Psoas muscle (tissue), 8 donors: Measurements from ENCODE around the gene IMPDH1. TPM values are rescaled to one million over a fixed set of nuclear protein-coding genes. Genes with fewer than 3 reads are reported as not detected.

Experiments used
- ATAC-seq, 4 donors: fragments of 200-7000 bp; cut with Tn5 transposase; one replicate each; pipeline ENCODE4 v1.9.1; 2020; ENCODE audit warnings: moderate library complexity in 3 of 4, mild to moderate bottlenecking in 2 of 4
- DNase-seq, 2 donors: peaks; one replicate each; pipeline ENCODE4 v3.0.0-alpha.2; 2020
- H3K27ac ChIP-seq: fragments of 200-600 bp; one replicate; pipeline ENCODE4 v1.8.0; 2022
- H3K27me3 ChIP-seq, 3 donors: fragments of 200-600 bp in 1 of 3; one replicate each; pipeline versions ENCODE4 v1.6.1 to v1.8.0; 2013 to 2022; ENCODE audit warnings: low read length in 2 of 3, mild to moderate bottlenecking in 2 of 3, moderate library complexity in 1 of 3; ENCODE audit not compliant: insufficient read depth in 3 of 3
- H3K36me3 ChIP-seq, 2 donors: fragments of 200-600 bp in 1 of 2; one replicate each; pipeline versions ENCODE4 v1.6.1 to v1.8.0; 2013 to 2022; ENCODE audit warnings: low read depth in 1 of 2, mild to moderate bottlenecking in 1 of 2, moderate library complexity in 1 of 2; ENCODE audit not compliant: insufficient read depth in 1 of 2
- H3K4me1 ChIP-seq: fragments of 200-600 bp; one replicate; pipeline ENCODE4 v1.8.0; 2022
- H3K4me3 ChIP-seq: fragments of 200-600 bp; one replicate; pipeline ENCODE4 v1.8.0; 2022; ENCODE audit warnings: mild to moderate bottlenecking
- H3K9me3 ChIP-seq: fragments of 200-600 bp; one replicate; pipeline ENCODE4 v1.8.0; 2022
- WGBS, 3 donors: extraction: QIAGEN DNeasy Blood & Tissue Kit; methylation state at CpG; one replicate each; pipeline versions ENCODE4 v1.1.6 to v1.1.7; 2013; 5-methylcytosine and 5-hydroxymethylcytosine counted together
- intact Hi-C, 2 donors: fragments of 100-400 bp; cut with DNase I; formaldehyde crosslinking; loops; one replicate each; pipeline versions ENCODE4 v1.11.0 to v1.14.2; 2022
- polyA plus RNA-seq, 3 donors: library from polyadenylated mRNA; stranded (reverse); fragments of 200-250 nt; gene quantifications; one replicate each; pipeline ENCODE4 v1.2.3, GENCODE V29; 2013
- total RNA-seq, 4 donors: library from RNA; stranded (reverse); fragmentation: NEBNext Ultra II Directional in 2 of 4; extraction: Animal tissue kit (Norgen Biotek cat#: 25700) in 2 of 4; gene quantifications; one replicate each; pipeline versions ENCODE4 v1.2.1 to v1.2.4, GENCODE V29; 2021 to 2023
- TF ChIP-seq, protein P1 (sequence below): fragments of 200-600 bp; IDR thresholded peaks from one replicate; pipeline ENCODE4 v1.8.0; 2022; ENCODE audit warnings: antibody characterized with exemption
- donor health status: healthy with polysubstance abuse.
- donor health status: DM: no; HTN: no; CAD: no; lungs with moderate emphysema.
- donor health status: Bipolar disorder and iron deficiency.
- donor health status: healthy.
- donor health status: DM: yes; HTN: yes; CAD: no.
- donor health status: DM: no; HTN: no; CAD: no.
- donor health status: DM: no; HTN: no; CAD: no.
- donor health status: DM: yes; HTN: yes; CAD: no.

Gene IMPDH1
- total and polyA plus RNA-seq, 7 donors = 5.6 to 10.3 (median 8.6) TPM

DNA sequence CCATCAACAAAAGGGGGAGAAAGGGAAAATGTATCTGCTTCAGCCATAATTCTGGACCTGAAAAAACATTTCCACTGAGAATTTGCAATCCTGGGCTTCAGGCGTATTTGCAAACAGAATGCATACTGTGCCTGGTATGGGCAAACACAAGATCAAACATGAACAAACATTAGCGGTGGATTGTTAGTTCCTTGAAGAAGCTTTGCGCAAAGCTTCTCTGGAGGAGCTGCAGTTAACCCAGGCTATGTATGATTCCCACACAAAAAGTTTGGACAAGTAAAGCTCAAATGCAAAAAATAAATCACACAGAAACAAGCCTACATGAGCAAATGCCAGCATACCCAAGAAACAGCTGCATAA is 25.5 kb upstream of the IMPDH1 start:
- Histone ChIP-seq H3K27me3 (peaks cover 0 to 4% (median 0%) of the 10 kb centered on the region in 3 donors), H3K4me1 (no peaks in the 10 kb centered on the region), H3K36me3 (no peaks in the 10 kb centered on the region), H3K9me3 (no peaks in the 10 kb centered on the region), H3K27ac (no peak overlapping the region), H3K4me3 (no peak overlapping the region)
- WGBS, 3 donors = 63 to 68% (median 65%) methylated on average over 3 of the region's 3 CpGs
- intact Hi-C loops = no loop called here
- TF ChIP-seq, protein P1, sequence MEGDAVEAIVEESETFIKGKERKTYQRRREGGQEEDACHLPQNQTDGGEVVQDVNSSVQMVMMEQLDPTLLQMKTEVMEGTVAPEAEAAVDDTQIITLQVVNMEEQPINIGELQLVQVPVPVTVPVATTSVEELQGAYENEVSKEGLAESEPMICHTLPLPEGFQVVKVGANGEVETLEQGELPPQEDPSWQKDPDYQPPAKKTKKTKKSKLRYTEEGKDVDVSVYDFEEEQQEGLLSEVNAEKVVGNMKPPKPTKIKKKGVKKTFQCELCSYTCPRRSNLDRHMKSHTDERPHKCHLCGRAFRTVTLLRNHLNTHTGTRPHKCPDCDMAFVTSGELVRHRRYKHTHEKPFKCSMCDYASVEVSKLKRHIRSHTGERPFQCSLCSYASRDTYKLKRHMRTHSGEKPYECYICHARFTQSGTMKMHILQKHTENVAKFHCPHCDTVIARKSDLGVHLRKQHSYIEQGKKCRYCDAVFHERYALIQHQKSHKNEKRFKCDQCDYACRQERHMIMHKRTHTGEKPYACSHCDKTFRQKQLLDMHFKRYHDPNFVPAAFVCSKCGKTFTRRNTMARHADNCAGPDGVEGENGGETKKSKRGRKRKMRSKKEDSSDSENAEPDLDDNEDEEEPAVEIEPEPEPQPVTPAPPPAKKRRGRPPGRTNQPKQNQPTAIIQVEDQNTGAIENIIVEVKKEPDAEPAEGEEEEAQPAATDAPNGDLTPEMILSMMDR = no peak
- ATAC-seq (no peak), DNase-seq (no peak)

DNA sequence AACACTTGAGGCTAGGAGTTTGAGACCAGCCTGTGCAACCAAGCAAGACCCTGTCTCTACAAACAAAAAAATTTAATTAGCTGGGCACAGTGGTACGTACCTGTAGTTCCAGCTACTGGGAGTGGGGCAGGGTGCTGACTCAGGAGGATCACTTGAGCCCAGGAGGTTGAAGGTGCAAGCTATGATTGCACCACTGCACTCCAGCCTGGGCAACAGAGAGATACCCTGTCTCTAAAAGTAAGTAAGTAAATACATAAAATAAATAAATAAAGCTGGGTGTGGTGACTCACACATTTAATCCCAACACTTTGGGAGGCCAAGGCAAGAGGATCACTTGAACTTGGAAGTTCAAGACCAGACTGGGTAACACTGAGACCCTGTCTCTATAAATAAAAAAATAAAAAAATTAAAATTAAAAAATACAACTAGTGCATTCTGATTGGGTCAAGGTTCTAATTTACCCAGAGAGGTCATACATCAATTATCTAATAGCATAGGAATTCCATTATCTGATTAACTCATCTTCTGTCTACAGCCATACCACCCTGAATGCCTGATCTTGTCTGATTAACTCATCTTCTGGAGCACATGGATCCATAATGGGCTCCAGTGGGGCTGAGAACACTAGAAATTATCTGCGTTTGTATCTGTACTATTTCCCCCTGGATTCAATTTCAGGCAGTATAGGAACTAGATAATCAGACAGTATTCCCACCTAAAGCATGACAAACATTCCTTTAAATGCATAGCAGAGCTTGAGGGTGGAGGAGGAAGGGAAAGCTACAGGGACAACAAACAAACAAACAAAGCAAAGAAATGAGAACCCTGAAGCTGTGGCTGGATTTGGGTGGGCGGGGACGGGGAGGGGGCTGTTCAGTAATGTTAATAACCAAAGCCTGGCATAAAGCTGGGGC is 24.9 kb upstream of the IMPDH1 start:
- Histone ChIP-seq H3K27me3 (peaks cover 0 to 4% (median 0%) of the 10 kb centered on the region in 3 donors), H3K36me3 (no peaks in the 10 kb centered on the region), H3K4me3 (no peak overlapping the region), H3K9me3 (no peaks in the 10 kb centered on the region), H3K27ac (no peak overlapping the region), H3K4me1 (no peaks in the 10 kb centered on the region)
- intact Hi-C loops = no loop called here
- 69 to 79% (median 76%) methylated on average over 4 of the region's 4 CpGs for WGBS, 3 donors
- DNase-seq (no peak), ATAC-seq (no peak)
- TF ChIP-seq, protein P1 = no peak

DNA sequence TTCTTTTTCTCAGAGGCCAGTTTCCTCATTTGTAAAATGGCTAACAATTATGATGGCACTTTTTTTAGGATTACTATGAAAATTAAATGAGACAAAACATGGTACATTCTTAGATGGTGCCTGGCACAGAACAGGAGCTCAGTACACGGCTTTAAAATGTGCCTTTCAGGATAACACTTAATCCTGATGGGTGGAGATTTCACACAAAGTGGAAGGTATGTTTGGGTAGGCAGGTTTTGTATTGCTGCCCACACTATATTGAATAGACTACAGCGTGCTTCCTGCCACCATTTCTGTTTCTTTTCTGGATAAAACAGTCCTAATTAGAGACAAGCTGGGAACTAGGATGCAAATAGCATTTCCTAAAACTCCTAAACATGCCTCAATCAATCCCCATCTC is 22.0 kb upstream of the IMPDH1 start:
- DNase-seq = no peak
- Histone ChIP-seq H3K9me3 (no peaks in the 10 kb centered on the region), H3K27ac (no peak overlapping the region), H3K36me3 (no peaks in the 10 kb centered on the region), H3K27me3 (peaks cover 0 to 6% (median 0%) of the 10 kb centered on the region in 3 donors), H3K4me3 (no peak overlapping the region), H3K4me1 (no peaks in the 10 kb centered on the region)
- WGBS, 3 donors = 73 to 85% (median 76%) methylated on average over 2 of the region's 2 CpGs
- TF ChIP-seq, protein P1 = no peak
- ATAC-seq = no peak
- intact Hi-C loops = loop anchor here in 1 of 2 donors (2.0 kb wide), 1 partner anchor 27 kb away; no protein-coding TSS in a partner anchor

DNA sequence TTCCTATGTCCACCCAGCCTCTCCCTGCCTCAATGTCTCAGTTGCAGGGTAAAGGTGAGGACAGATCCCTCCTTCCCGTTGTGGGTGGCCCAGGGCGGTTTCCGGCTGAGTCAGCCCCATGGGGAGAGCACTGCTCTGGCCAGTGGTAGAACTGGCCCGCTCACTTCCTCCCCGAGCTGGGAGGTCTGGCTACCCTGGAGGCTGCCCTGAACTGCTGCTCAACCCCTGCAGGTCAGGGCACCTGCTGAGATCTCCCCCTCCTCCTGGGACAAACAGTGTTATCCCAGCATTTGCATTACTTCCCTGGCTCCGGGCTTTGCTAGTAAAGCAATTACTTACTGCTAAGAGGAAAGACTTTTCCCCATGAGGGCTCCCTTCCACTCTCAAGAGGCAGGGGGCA is 21.4 kb upstream of the IMPDH1 start:
- WGBS, 3 donors = 56 to 63% (median 61%) methylated on average over 6 of the region's 6 CpGs
- Histone ChIP-seq H3K36me3 (no peaks in the 10 kb centered on the region), H3K4me3 (no peak overlapping the region), H3K9me3 (no peaks in the 10 kb centered on the region), H3K4me1 (no peaks in the 10 kb centered on the region), H3K27me3 (peaks cover 0 to 6% (median 0%) of the 10 kb centered on the region in 3 donors), H3K27ac (no peak overlapping the region)
- DNase-seq = no peak
- intact Hi-C loops = loop anchor here in 1 of 2 donors (2.0 kb wide), 1 partner anchor 28 kb away; no protein-coding TSS in a partner anchor
- peak in 1 of 4 donors; percentile 26 for ATAC-seq
- TF ChIP-seq, protein P1 = no peak
